ENCODE measurements around the gene LAMC3.

LAMC3 gene

DNA sequence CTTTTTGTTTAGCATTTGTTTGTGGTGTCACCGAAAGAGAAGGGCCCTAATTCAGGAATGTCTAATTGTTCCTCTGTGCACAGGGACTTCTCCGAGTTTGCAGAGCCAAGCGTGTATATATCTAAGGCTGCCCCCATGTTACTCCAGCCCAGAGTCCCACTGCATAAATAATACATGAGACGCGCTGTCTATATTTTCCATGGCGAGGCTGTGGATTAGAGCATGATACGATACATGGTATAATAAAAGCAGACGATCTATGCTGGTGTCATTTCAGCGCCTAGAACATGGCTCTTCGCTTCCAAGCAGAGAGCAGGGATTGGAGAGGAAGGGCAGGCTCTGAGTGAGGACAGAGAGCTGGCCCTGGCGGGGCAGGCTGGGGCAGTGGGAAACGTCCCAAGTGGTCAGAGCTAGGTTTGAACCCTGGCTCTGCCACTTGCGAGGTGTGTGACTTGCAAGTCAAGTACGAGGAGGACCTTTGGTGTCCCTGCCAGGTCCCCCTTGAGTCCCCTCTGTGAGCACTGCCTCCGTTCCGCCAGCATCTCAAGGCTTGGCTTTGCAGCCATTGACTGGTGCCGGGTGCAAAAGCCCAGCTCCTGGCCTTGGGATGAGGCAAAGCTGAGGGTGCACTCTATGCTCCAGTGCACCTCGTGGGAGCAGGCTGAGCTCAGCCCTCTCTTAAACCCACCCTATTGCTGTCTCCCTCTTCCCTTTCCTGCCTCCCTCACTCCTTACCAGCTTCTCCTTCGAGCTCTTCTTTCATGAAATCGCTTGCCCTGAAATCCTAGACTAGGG lies 29.2 kb upstream of the LAMC3 start:
- ATAC-seq = no peak

DNA sequence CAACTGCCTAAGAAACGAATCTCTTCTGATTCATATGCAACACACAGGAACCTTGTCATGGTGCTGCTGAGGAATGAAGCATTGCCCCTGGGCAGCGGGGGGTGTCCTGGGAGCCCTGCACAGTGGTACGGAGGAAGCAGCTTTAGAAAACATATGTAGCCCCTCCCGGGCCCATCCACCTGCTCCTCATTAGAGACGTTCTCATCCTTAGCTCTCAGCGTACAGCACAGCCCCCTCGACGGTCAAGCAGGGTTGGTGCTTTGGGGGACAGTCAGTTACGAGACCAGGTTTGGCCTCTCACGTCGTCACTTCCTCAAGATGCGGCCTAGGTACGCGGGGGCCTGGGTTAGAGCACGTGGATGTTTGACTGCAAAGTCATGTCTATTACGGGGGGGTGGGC lies 28.4 kb upstream of the LAMC3 start:
- ATAC-seq = no peak

DNA sequence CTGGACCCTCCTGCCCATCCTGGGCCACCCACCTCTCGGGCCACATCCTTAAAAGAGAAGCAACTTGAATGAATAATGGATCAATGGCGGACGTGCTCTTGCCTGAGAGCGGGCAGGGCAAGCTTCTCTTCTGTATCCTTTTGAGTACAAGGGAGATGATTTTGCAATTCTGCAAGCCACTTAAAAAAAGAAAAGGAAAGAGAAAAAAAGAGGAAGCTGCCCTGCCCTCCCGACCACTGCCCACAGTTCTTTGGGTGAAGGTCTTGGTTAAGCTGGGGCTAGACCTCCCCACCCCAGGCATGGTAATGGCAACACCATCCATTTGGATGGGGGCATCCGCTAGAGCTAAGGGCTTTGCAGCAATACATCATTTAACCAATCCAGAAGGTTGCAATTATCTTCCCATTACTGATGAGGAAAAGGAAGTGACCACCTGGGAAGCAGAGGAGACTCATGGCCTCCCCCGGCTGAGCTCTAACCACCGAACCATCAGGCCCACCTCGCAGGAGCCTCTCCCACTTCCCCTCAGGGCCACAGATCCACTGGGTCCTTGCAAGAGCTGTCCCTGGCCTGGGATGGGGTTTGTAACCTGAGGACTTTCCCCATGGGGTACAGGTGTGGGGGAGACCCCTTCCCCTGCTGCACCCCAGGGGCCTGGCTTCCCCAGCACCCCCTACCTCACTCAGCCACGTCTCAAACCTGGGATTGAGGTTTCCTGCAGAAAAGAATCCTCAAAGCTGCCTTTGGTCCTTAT lies 27.8 kb upstream of the LAMC3 start:
- no peak for ATAC-seq

DNA sequence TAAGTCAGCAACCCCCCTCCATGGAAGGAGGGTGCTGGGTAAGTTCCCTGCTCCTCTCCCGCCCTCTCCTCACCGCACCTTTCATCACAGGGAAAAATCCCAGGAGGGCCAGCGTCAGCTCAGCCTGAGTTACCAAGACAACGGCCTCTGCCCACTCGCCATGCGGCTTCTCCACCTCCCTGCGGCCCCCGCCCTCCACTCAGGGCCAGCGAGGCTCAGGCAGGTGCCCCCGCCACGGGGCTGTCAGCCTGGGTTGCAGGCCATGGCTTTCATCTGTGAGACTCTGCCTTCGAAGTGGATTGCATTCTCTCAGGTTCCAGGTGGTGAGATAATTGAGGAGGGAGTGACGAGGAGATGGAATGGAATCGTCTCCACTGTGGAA lies 27.2 kb upstream of the LAMC3 start:
- no peak for ATAC-seq

DNA sequence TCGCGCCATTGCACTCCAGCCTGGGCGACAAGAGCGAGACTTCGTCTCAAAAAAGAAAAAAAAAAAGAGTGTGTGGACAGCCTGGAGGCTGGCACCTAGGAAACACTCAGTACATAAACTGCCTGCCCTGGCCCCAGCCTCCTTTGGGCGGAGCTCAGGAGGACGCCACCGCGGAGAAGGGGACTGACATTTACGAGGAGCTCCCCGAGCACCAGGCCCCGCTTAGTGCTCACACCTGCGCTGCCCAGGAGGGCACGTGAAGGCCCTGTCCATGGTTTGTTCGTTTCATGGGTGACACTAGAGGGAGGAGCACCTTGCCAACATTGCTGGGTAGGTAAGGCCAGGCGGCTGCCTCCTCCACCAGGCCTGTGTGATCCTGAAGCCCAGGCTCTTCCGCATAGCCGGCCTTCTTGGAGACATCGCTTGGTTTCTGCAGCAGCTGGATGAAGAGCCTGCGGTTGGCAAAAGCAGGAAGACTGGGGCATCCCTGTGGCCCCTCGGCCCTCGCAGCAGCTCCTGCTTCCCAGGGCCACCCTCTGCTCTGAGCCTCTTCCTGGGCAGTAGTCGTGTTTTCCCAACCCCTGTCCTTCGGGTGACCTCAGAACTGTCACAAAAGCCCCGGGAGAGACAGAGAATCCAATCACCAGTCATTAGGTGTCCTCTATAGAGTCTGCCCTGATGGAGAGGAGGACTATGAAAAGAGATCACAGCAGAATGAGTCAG lies 26.2 kb upstream of the LAMC3 start:
- ATAC-seq = no peak

DNA sequence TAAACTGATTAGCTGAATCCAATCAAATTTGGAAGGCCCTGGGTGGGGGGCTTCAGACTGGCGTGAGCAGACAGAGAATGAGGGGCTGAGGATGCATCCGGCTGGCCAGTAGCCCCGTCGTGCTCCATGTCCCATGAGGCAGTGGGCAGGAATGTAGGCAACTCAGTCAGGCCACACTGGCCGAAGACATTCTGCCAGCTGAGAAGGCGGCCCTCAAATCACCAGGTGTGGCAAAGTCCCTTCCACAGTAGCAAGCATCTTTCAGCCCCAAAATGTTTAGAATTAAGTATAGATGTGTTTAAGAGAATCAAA lies 25.7 kb upstream of the LAMC3 start:
- ATAC-seq = no peak

DNA sequence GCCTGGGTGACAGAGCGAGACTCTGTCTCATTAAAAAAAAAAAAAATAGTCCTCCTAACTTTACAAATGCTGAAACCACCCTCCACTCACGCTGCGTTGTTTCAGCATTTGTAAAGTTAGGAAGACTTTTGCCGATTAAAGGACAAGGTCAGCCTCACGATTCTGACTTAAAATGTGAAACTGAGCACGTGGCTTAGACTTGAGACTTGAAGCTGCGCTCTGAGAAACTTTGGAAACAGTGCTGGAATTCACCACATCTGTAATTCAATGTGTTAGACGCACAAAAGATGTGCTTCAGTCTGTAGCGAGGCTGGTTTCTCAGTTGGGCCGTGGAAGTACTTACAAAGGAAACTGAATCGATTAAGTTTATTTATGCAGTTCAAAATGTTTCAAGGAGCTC lies 25.0 kb upstream of the LAMC3 start:
- no peak for ATAC-seq

DNA sequence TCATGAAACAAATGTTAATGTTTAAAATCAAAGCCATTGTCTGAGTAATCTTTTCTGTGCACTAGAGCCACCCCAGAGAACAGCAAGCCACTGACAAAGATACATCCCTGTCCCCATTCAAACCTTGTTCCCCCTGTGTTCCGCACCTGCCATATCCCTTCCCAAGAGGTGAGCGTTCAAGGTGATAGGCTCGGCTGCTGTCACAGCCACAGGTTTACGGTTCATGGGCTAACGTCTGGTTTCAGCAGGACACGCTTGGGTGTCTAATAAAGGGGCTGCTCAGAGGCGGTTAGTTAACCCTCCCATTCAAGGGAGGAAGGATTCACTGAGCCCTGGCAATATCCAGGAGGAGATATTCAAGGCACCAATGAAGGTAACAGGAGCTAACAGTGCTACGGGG lies 24.5 kb upstream of the LAMC3 start:
- ATAC-seq = no peak

DNA sequence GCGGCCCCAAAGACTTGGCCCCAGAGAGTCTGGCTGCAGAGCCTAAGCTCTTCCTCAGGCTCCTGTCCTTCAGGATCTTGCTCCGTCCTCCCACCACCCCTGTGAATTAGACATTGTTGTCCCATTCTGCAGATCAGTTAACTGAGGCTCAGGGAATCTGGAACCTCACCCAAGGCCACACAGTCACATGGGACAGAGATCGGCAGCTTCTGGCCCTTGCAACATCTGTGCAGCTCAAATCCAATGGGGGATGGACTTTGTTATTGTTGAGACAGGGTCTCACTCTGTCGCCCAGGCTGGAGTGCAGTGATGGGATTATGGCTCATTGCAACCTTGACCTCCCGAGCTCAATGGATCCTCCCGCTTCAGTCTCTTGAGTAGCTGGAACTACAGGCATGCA lies 23.9 kb upstream of the LAMC3 start:
- no peak for ATAC-seq

DNA sequence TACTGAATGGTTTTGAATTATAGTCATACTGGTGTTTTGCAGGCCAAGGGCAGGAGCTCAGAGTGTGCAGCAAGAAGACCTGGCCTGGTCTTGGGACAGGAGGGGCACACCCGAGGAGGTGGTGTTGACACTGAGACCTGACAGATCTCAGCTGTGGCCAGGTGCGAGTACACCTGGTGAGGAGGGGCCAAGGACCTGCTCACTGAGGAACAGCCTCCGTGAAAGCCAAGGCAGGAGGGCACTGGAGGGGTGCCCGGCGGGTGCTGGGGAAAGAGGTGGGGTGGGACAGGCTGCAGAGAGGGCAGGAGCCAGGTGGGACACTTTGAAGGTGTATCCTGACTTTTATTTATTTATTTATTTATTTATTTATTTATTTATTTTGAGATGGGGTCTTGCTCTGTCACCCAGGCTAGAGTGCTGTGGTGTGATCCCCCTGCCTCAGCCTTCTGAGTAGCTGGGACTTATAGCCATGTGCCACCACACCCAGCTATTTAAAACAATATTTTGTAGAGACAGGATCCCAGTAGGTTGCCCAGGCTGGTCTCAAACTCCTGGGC lies 23.3 kb upstream of the LAMC3 start:
- ATAC-seq = no peak

DNA sequence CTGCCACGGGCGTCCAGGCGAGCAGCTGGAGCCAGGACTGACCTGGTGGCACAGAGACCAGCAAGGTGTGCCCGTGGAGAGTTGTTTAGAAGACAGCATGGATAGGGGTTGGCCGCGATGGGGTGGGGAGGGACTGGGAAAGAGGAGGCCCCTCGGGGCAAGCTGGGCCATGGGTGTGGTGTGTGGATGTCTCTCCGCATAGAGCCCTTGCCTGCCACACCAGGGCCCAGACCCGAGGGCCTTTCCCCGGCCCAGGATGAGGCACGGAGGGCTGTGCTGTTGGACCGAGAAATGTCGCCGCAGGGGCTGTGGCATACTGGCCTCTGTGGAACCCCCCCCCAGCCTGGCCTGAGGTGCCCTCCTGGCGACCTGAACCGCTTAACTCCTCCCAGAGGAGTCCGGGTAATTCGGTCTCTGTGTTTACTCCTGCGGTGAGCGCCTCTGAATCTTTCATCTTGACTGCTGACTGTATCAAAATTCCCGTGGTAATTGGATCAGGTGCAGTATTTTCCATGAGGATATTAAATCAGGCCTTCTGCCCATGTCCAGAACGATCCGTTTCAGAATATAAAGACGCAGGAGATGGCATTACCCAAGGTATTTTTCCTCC lies 22.5 kb upstream of the LAMC3 start:
- ATAC-seq = no peak

DNA sequence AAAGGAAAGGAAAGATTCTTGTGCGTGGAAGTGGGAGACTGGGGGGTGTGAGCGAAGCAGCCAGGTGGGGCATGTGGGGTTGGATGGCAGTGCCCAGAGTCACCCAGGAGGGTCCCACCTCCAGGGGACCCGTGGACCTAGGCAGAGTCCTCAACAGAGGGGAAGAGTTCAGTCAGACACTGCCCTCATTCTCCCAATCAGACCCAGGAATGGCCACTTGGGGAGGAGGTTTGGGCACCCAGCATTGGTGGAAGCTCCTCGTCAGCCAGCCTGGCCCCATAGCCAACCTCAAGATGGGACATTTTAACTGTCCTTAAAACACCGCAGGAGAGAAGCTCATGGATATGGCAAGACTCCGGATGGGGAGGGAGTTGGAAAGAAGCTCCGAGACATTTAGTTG lies 21.9 kb upstream of the LAMC3 start:
- ATAC-seq = no peak

DNA sequence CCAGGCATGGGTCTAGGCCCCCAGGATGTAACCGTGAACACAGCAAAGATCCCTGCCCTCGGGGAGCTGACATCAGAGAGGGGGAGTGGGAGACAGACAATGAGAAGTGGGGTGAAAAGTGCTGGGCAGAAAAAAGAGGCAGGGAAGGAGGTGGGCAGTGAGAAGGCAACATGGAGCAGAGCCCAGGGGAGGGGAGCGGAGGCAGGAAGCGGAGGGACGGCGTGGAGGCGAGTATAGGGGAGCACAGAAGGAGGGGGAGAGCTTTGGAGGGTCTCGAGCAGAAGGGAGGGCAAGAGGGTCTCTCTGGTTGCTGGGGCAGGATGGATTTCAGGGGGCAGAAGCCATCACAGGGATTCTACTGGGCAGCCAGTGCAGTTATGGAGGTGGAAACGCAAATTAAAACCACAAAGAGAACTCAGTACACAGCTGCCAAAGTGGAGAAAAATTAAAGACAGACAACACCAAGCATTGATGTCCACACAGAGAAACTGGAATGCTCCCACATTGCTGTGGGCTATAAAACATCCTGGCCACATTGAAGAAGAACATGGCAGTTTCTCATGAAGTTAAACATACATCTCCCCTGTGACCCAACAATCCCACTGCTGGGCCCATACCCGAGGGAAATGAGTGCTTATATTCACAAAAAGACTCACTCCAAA lies 21.1 kb upstream of the LAMC3 start:
- no peak for ATAC-seq

DNA sequence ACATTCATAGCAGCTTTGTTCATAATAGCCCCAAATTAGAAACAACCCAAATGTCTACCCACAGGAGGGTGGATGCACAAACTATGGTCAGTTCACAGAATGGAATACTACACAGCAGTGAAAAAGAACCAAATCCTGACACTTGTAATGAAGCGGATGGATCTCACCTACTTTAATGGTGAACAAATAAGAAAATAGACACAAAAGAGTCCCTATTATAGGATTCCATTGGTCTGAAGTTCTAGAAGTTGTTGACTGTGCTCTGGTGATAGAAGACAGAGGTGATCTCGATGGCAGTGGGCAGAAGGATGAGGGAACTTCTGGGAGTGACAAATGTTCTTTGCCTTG lies 20.6 kb upstream of the LAMC3 start:
- ATAC-seq = no peak

DNA sequence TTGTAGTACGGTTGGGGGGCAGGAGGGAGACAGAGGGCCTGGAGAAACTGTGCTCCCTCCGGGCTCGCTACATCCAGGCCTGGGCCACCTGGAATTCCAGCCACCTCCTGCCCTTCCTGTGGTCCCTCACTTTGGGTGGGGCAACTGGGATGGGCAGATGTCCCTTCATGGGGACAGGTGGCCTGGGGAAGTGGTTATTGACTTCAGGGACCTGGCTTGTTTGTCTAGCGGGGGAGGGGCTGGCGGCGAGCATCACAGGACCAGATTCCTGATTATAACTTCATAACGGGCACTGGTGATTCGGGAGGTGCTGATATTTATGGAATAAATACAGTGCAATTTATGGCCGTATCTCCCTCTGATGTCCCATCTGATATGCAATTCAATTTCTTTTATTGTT lies 20.1 kb upstream of the LAMC3 start:
- no peak for ATAC-seq

DNA sequence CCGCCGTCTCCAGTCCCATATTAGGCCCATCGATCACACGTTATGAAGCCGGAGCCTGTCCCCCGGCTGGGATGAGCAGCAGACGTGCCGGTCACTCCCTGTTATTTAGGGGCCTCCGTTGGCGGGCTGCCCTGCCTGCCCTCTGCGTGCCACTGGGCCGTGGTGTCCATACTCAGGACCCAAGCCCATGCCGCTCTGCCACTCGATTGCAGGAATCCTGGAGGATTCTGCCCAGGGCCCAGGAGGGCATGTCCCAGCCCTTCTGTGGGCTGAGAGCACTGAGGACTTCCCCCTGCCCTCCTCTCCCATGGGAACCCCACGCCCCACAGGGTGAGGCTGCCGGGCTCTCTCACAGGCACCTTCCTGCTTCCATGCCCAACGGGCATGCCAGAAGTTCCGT lies 19.6 kb upstream of the LAMC3 start:
- ATAC-seq = no peak

DNA sequence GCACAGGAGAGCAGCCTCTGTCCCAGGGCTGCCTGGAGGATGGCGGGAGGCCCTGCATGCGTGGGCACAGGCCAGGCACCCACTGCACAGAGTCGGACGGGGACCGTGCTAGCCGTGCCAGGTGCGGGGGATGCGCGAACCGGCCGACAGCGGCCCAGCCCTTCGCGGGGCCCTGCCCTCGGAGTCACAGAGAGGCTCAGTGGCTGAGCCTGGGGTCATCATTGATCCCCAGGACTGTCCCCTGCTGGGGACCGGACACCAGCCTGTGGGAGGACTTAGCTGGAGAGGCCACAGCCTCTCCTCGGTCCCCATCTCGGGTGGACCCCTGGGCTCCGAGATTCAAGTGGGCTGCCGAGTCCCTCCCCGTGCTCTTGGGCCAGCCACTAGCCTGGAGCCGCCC lies 19.1 kb upstream of the LAMC3 start:
- ATAC-seq = no peak

DNA sequence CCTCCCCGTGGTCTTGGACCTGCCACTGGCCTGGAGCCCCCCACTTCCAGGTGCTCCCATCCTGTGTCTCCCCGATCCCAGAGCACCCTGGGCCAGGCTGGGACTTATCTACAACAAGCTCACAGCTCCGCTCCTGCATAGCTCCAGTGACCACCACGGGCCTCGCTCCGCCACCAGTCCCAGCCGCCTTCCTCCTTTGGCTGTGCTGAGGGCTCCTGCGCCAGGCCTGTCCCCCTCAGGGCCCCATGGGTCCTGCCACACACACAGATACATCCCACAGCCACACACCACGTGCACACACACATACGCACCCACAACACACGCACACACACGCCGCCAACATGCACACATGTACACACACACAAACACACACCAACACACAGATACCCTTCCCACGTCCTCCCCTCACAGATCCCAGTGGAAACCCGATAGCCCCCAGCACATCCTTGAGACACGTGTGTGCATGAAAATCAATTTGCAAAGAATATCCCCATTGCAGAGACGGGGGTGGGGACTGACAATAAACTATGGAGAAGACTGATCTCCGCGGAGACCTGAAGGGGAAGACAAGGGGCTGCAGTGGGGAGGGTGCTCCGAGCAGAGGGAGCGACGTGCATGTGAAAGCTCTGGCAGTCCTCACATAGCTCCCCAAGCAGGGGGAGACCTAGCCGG lies 18.5 kb upstream of the LAMC3 start:
- ATAC-seq = no peak

DNA sequence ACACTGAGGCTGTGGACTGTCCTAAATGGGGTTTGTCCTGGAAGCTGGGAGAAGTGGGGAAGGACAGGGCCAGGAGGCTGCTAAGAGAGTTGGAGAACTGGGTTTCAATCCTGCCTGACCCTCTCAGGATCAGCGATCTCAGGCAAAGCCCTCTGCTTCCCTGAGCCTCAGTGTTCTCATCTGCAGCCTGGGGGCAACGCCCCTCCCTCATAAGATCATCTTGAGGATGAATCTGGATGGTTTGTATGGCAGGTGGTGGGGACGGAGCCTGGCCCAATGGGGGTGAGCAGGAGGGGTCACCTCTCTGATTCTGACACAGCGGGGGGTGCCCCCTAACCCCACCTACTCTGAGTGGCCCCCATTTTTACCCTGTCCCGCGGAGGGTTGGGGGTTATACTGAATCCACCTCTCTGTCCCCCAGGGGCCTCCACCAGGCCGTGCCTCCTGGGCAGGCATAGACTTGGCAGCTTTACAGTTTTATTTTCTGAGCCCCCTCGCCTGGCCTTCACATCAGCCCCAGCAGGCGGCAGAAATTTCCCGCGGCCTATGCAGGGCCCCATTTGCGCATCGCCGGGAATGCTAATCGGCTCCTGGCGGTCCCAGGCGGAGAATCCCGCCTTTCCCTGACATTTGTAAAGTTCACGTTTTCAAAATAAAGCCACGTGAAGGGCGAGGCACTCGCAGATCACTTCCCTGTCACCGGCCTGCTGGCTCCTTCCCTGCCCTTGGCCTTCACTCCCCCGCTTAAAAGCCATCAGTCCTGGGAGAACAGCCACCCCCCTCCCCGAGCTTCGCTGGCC lies 17.8 kb upstream of the LAMC3 start:
- ATAC-seq = no peak

DNA sequence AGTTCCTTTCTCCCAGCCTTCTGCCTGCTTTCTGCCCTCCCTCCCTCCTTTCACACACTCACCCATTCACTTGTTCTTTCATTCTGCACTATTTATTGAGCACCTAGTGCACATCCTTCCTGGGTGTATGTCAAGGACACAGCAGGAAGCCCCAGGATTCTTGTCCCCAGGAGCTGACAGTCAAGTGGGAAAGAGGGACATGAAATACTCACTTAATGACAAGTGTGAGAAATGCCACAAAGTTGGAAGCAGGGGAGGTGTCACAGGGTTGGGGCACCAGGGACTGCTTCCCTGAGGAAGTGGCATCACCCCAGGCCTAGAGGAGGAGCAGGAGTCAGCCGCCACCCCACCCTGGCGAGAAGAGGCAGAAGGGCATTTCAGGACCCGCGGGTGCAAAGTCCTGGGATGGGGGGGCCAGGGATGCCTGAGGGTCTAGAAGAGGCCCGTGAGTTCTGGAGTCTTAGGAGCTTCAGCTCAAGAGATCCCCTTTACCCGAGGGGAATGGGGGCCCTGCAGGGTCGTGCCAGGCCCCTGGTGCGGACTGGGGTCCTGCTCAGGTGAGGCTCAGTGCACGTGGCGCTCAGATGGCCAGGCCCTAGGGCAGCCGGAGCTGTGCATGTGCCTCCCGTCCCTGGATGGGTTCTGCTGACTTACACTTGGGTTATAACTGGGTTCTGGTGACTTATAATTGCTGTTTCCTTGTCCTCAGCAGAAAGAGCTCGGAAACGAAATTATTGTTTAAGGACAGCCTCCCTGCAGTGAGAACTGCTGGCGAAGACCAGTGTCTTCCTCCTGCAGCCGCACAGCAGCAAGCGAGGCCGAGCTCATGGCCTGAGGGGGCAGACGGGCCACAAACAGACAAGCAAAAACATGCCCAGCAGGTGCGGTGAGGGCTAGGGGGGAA lies 16.9 kb upstream of the LAMC3 start:
- no peak for ATAC-seq

All from activated CD4-positive, CD25-positive, alpha-beta regulatory T cell treated with anti-CD3 and anti-CD28 coated beads, Interleukin-2, amount 50 U/mL, for 24 hours (primary cell).